PC-3 (cell line): ENCODE data around the gene DNAJC3. TPM values are rescaled to one million over a fixed set of nuclear protein-coding genes. Genes with fewer than 3 reads are reported as not detected.

Source experiments
- ATAC-seq: fragments of 200-7000 bp; cut with Tn5 transposase; 2 replicates; pipeline ENCODE4 v1.9.1; 2020; ENCODE audit warnings: mild to moderate bottlenecking, moderate library complexity
- BruUV-seq: library from RNA; stranded (reverse); fragments of 400-500 nt; replicated peaks from 2 replicates; lab custom pipeline; 2021; lab: Mats Ljungman, UMichigan
- CTCF ChIA-PET: fragments of 300-600 bp; sonication (Branson Sonifier 250); formaldehyde crosslinking; loops from one replicate; lab custom pipeline; 2022; ENCODE audit warnings: antibody characterized with exemption; lab: Charles Lee
- POLR2A ChIA-PET: fragments of 300-600 bp; sonication (Branson Sonifier 250); formaldehyde crosslinking; loops from one replicate; lab custom pipeline; 2022; ENCODE audit warnings: antibody characterized with exemption; ENCODE audit not compliant: unreplicated experiment; lab: Charles Lee
- DNase-seq: peaks from one replicate; pipeline ENCODE4 v3.0.0-alpha.2; 2015
- H2AFZ ChIP-seq: fragments of 300-600 bp; sonication (generic); 2 replicates; pipeline ENCODE4 v1.6.0; 2016; ENCODE audit warnings: antibody characterized with exemption, low read length
- H3F3A ChIP-seq: fragments of 300-600 bp; sonication (generic); one replicate; pipeline ENCODE4 v1.6.0; 2017; ENCODE audit warnings: antibody characterized with exemption, low read length, control low read depth, mild to moderate bottlenecking; ENCODE audit not compliant: unreplicated experiment
- H3K27ac ChIP-seq: fragments of 300-600 bp; sonication (generic); 2 replicates; pipeline ENCODE4 v1.5.1; 2016; ENCODE audit warnings: mild to moderate bottlenecking, low read length
- H3K27me3 ChIP-seq: fragments of 300-600 bp; sonication (generic); 2 replicates; pipeline ENCODE4 v1.6.1; 2016; ENCODE audit warnings: low read length, mixed read lengths
- H3K36me3 ChIP-seq: fragments of 300-600 bp; sonication (generic); 2 replicates; pipeline ENCODE4 v1.6.1; 2016; ENCODE audit warnings: low read depth, mixed run types, low read length, mixed read lengths
- H3K4me1 ChIP-seq: fragments of 300-600 bp; sonication (generic); 2 replicates; pipeline ENCODE4 v1.5.1; 2016; ENCODE audit warnings: low read length; ENCODE audit not compliant: insufficient read depth
- H3K4me2 ChIP-seq: fragments of 300-600 bp; sonication (generic); 2 replicates; pipeline ENCODE4 v1.6.0; 2016; ENCODE audit warnings: low read length
- H3K4me3 ChIP-seq: fragments of 300-600 bp; sonication (generic); 2 replicates; pipeline ENCODE4 v1.5.1; 2016; ENCODE audit warnings: mild to moderate bottlenecking, low read length, mixed read lengths
- H3K79me2 ChIP-seq: fragments of 300-600 bp; sonication (generic); 2 replicates; pipeline ENCODE4 v1.6.1; 2017; ENCODE audit warnings: low read length, mixed read lengths
- H3K9ac ChIP-seq: fragments of 300-600 bp; sonication (generic); 2 replicates; pipeline ENCODE4 v1.6.0; 2016; ENCODE audit warnings: mild to moderate bottlenecking, low read length
- H3K9me2 ChIP-seq: fragments of 300-600 bp; sonication (generic); replicated peaks from 2 replicates; pipeline ENCODE4 v1.6.1; 2016; ENCODE audit warnings: mixed run types, low read length, mixed read lengths
- H3K9me3 ChIP-seq: fragments of 300-600 bp; sonication (generic); 2 replicates; pipeline ENCODE4 v1.6.1; 2016; ENCODE audit warnings: low read length, mixed read lengths
- H4K20me1 ChIP-seq: fragments of 300-600 bp; sonication (generic); 2 replicates; pipeline ENCODE4 v1.6.1; 2016; ENCODE audit warnings: low read length, mixed read lengths
- CTCF ChIP-seq: fragments of 300-600 bp; sonication (generic); conservative IDR thresholded peaks from 2 replicates; pipeline ENCODE4 v1.5.1; 2017; ENCODE audit warnings: antibody characterized with exemption, low read depth, mild to moderate bottlenecking, low read length
- EZH2 ChIP-seq: fragments of 300-600 bp; sonication (generic); IDR thresholded peaks from one replicate; pipeline ENCODE4 v1.6.1; 2017; ENCODE audit warnings: antibody characterized with exemption, mild to moderate bottlenecking, low read length; ENCODE audit not compliant: unreplicated experiment
- EZH2phosphoT487 ChIP-seq: fragments of 300-600 bp; sonication (generic); IDR thresholded peaks from 2 replicates; pipeline ENCODE4 v1.6.1; 2018; ENCODE audit warnings: mild to moderate bottlenecking, antibody characterized with exemption, low read length, borderline replicate concordance
- intact Hi-C: fragments of 100-400 bp; cut with micrococcal nuclease; formaldehyde crosslinking; loops from 2 replicates; pipeline ENCODE4 v1.9.0; 2023
- total RNA-seq: library from RNA; depleted of rRNA; stranded (reverse); fragments of >200 nt; gene quantifications from 2 replicates; pipeline ENCODE4 v1.2.3, GENCODE V29; 2014

The DNAJC3 gene
- total RNA-seq, 1 experiment from 2014 or later: 20.5 TPM

- POLR2A ChIA-PET: no interaction called here
- no peaks in the 10 kb centered on the region for H4K20me1 ChIP-seq
- no peak for ATAC-seq
Observed at GRCh38 chr13:95763601-95764000, 86.7 kb downstream of the DNAJC3 start.

DNA sequence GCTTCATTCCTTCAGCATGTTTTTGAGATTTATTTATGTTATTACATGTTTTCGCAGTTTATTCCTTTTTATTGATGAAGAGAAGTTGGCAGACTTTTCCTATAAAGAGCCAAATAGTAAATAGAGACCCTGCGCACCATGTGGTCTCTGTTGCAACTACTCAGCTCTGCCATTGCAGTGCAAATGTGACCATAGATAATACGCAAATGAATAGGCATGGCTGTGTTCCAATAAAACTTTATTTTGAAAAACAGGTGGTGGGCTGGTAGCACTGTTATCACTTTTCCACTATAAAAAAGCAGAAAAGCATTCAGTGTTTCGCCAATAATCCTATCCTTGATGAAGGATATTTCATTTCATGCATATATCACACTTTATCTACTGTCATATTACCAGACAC is 95.0 kb downstream of the DNAJC3 start:
- DNase-seq (no peak), ATAC-seq (no peak)
- no peaks in the 10 kb centered on the region for H3K9me2 ChIP-seq
- H3K36me3 ChIP-seq: no peaks in the 10 kb centered on the region
- H2AFZ ChIP-seq: no peak overlapping the region
- BruUV-seq: no TSS peak
- H3K9me3 ChIP-seq: no peaks in the 10 kb centered on the region
- no peaks in the 10 kb centered on the region for H3F3A ChIP-seq
- ChIA-PET CTCF (no interaction called here), POLR2A (no interaction called here)
- H3K9ac ChIP-seq: no peak overlapping the region
- TF ChIP-seq CTCF: no peak
- no peak for TF ChIP-seq EZH2phosphoT487
- TF ChIP-seq EZH2: no peak
- H3K4me2 ChIP-seq: no peak overlapping the region
- no peaks in the 10 kb centered on the region for H3K27me3 ChIP-seq
- no peaks in the 10 kb centered on the region for H4K20me1 ChIP-seq
- H3K79me2 ChIP-seq: no peaks in the 10 kb centered on the region
- no peaks in the 10 kb centered on the region; the same call in 1 of the 2 replicates for H3K4me1 ChIP-seq
- H3K27ac ChIP-seq: no peak overlapping the region
- intact Hi-C loops: loop anchor here (10.0 kb wide), 1 partner anchor 97 kb away; the partner anchor contains the start of gene DNAJC3
- H3K4me3 ChIP-seq: no peak overlapping the region

More at GRCh38 chr13:95763601-95764000, 86.7 kb downstream of the DNAJC3 start:
- no TSS peak for BruUV-seq
- Histone ChIP-seq H3K27ac (no peak overlapping the region), H3K9me3 (no peaks in the 10 kb centered on the region), H3K79me2 (no peaks in the 10 kb centered on the region), H3K9ac (no peak overlapping the region), H3F3A (no peaks in the 10 kb centered on the region), H3K4me3 (no peak overlapping the region), H3K4me1 (no peaks in the 10 kb centered on the region), H3K9me2 (no peaks in the 10 kb centered on the region), H3K4me2 (no peak overlapping the region), H3K27me3 (no peaks in the 10 kb centered on the region), H3K36me3 (peaks cover 10% of the 10 kb centered on the region), H2AFZ (no peak overlapping the region)
- intact Hi-C loops: no loop called here
- DNase-seq: no peak
- TF ChIP-seq CTCF (no peak), EZH2 (no peak), EZH2phosphoT487 (no peak)
- CTCF ChIA-PET: no interaction called here

DNA sequence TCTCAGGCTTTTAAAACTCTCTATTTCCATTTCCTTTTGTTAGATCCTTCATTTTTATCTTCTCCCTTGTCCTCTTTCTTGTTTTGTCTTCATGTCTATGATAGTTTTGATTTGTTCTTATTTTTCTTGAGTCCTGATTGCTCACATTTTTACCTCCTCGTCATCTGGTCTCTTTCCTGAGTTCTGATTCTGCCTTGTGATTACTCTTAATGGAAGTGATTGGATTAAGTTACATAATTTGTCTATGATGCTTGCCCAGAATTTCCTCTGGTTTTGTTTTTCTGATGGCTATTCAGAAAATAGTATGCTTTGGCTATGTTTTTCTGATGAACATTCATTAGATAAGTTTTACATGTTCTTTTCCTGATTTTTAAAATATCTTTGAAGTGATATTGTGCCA is 102.6 kb downstream of the DNAJC3 start:
- intact Hi-C loops: loop anchor here (10.0 kb wide), 1 partner anchor 105 kb away; the partner anchor contains the start of gene DNAJC3

More for the DNA sequence above, 102.6 kb downstream of the DNAJC3 start:
- Histone ChIP-seq H3K4me3 (no peak overlapping the region), H3K9ac (no peak overlapping the region), H4K20me1 (no peaks in the 10 kb centered on the region), H2AFZ (no peak overlapping the region), H3K9me2 (no peaks in the 10 kb centered on the region), H3K4me1 (peaks cover 10% of the 10 kb centered on the region), H3K36me3 (no peaks in the 10 kb centered on the region), H3K4me2 (no peak overlapping the region), H3F3A (no peaks in the 10 kb centered on the region), H3K9me3 (no peaks in the 10 kb centered on the region), H3K27me3 (no peaks in the 10 kb centered on the region), H3K79me2 (no peaks in the 10 kb centered on the region), H3K27ac (no peak overlapping the region)
- no peak for ATAC-seq
- no peak for DNase-seq
- POLR2A ChIA-PET: no interaction called here
- CTCF ChIA-PET: no interaction called here
- no peak for TF ChIP-seq EZH2phosphoT487
- no peak for TF ChIP-seq CTCF
- no TSS peak for BruUV-seq
